NCI-H748 (cell line): ENCODE results near the gene PPFIA4.
"Not testable (repeated sequence)": the region's sequence is repeated elsewhere in the genome, so short reads cannot be mapped to it uniquely, and the experiment has no call there.

ENCODE experiments used
- DNase-seq: peaks from one replicate; lab custom pipeline; 2025; ENCODE audit not compliant: unreplicated experiment; lab: John Stamatoyannopoulos, UW

Gene PPFIA4

DNA sequence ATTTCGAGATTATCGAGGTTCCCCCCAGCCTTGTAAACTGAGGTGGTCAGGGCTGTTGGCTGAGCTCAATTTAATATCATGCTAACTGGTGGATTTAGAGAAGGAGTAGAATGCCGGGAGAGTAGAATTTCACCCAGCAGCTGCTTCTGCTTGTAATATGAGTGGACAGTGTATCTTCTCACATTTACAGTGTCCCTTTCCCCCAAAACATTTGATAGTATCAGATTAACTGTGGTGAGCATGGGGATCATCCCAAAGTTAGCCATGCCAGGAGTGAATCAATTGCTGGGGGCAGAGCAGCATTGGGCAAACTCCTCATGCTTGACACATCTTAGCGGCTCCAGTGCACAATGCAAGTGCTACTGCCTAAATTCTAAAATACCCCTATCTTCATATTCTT is 9.2 kb upstream of the PPFIA4 start:
- no peak for DNase-seq

DNA sequence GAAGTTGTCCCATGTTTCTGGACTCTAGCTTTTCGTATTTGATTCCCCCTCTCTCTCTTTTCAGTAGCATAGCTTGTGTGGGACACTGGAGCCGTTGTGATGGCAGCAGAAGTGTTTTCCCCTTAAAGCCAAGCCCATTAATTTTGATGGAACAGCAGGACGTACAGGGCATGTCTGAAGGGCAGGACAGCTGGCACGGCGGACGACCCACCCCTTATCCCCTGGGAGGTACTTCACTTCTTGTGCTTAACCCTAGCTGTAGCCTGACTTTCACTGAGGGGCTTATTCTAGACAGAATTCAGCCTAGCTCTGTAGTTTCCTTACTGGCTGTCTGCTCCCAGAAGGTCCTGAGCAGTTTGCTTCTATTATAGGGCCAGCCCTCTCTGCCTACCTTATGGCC is 8.6 kb upstream of the PPFIA4 start:
- DNase-seq = no peak

DNA sequence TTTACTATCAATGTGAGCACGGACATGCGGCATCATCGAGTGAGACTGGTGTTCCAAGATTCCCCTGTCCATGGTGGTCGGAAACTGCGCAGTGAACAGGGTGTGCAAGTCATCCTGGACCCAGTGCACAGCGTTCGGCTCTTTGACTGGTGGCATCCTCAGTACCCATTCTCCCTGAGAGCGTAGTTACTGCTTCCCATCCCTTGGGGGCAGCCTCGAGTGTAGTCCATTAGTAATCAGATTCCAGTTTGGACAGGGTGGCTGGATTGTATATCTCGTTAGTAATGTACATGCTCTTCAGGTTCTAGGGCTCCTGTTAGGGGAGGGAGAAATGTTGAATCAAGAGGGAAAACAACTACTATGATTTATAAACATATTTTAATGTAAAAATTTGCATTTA is 3.4 kb upstream of the PPFIA4 start:
- DNase-seq = not testable (repeated sequence)

DNA sequence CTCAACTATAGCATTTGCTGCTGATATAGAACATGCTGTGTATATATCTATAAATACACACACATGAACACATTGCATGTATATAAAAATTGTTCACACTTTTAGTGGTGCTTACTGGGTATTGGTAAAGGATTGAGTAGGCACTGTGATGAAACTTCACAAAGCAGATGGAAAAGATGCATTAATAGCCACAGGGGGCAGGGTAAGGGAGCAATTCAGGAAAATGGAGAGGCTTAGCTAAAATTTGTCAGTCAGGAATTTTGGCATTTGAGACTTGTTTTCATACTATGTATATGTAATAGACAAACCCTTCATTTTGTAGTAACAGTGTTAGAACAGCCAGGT is 633 bp upstream of the PPFIA4 start:
- DNase-seq = no peak

GRCh38 chr1:203026666-203027663 is 674 bp downstream of the PPFIA4 start:
- no peak for DNase-seq

GRCh38 chr1:203028067-203028783 is 1.9 kb downstream of the PPFIA4 start:
- DNase-seq = no peak

DNA sequence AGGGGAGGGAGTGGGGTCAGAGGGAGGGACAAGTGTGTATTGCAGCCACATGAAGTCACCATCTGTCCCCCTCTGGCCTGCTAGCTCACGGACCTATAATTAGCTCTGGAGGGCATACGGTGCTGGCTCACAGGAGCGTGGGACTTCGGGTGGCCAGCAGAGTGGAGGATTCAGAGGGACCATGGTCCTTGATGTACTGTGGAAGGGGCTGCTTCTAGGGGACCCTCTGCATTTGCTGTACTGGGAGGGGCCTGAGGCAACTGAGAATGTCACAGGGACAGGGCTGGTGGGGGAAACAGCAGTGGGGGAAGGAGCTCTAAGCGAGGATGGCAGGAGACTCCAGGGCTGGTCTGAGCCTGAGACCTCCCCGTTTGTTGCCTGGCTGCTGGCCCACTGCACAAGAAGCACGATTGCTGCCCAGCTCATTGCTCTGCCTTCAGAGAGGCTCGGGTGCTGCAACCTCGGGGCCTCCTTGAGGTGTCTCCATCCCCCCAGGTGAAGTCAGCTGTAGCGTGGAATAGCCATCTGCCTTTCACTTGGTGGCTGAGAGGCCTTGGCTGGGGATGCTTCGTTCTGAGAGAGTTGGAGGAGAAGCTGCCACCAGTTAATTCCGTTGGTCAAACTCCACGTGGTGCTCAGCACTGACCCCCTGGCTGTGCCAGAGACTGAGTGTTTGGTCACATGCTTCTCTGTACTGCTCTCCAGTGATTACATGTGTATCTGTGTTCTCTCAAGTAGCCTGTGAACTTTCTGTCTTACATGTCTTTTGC is 2.7 kb downstream of the PPFIA4 start:
- DNase-seq = no peak

- no peak for DNase-seq
Measured at GRCh38 chr1:203031467-203031866, 5.2 kb downstream of the PPFIA4 start.

DNA sequence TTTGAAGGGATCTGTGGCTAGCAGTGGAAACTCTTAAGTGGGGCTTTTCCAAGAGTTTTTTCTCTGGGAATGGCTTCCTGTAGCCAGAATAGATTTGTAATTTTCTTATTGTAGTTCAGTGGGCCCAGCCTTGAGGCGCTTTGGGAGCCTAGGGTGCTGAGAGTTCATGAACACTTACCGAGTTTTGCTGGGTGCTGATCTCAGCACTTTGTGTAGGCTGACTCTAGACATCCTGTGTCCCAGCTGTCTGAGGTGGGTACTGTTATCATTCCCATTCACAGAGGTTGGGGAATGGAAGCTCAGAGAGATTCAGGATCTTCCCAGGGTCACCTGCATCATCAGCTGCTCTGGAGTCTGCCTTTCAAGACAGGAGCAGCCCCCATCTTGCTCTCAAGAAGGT is 7.0 kb downstream of the PPFIA4 start:
- DNase-seq = no peak

DNA sequence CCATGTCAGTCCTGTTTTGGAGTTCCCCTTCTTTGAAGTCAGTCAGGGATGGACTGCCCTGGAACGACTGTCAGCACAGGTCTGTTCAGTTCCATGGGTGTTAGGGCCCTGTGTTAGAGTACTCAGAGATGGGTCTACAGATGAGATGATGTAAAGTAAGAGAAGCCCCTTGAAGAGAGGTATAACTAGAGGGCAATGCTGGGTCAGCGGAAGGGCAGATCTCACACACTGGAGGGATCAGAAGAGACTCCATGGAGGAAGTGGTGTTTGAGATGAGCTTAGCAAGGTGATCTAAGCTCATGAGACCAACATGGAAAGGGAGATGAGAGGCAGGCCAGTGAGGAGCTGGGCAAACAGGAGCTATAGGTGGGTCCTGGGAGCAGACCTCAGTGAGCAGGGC is 7.6 kb downstream of the PPFIA4 start:
- DNase-seq = no peak

DNA sequence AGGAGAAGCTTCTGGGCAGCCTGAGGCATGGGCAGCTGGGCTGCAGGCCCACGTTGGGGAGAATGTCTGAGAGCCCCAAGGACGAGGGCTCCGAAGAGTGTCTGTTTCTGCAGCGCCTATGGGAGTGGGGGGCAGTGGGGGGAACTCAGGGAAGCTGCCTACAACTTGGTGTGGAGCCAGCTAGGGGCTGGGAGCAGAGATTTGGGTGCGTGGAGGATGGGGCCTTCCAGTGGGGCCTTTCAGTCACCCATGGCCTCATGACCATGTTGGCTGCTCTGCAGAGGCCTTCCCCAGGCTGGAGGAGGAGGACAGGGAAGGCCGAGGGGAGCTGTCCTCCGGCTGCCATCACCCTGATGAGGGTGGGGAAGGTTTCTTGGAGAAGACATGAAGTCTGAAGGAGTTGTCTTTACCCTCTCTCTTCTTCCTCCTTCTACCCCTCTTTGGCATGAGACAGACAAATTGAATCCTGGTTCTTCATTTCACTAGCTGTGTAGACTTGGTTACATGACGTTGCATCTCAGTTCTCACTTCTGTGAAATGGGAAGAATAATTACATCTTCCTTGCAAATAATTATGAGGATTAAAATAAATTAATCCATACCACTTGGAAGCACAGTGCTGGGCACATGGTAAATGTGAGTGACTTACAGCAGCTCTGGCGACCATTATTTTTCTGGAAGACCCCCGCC is 8.3 kb downstream of the PPFIA4 start:
- no peak for DNase-seq

GRCh38 chr1:203035111-203036000 is 9.1 kb downstream of the PPFIA4 start:
- no peak for DNase-seq

GRCh38 chr1:203036135-203036534 is 9.8 kb downstream of the PPFIA4 start:
- no peak for DNase-seq

GRCh38 chr1:203036537-203036936 is 10.2 kb downstream of the PPFIA4 start:
- no peak for DNase-seq

DNA sequence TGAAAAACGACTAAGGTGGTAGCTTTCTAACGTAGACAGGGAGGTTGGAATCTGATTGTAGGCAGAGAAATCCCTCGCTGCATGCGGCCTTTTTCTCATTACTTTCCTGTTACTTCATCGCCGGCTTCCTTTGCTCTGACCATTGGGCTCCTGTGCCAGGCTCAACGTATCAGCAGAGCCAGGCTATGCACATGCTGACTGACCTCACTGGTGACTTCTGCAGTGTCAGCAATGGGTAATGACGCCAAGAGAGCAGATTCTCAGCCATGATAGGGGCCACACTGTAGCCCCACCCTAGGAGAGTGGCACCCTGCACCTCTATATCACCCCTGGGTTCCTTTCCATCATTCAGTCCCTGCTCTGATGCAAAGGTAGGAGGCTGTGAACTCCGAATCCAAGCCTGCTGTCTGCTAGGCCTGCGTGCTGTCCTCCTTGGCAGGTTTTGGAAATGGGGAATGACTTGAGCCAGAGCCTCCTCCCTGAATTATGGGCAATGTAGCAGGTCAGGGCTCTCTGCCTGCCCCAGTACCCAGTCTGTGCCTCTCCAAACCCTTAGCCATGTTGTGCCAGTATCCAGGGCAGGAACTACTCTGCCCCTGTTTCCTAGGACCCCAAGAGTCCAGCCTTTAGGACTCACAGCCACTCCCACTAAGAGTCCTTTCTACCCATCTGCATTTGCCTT is 11.4 kb downstream of the PPFIA4 start:
- no peak for DNase-seq

- DNase-seq = no peak
Measured at GRCh38 chr1:203038217-203038741, 12.0 kb downstream of the PPFIA4 start.

DNA sequence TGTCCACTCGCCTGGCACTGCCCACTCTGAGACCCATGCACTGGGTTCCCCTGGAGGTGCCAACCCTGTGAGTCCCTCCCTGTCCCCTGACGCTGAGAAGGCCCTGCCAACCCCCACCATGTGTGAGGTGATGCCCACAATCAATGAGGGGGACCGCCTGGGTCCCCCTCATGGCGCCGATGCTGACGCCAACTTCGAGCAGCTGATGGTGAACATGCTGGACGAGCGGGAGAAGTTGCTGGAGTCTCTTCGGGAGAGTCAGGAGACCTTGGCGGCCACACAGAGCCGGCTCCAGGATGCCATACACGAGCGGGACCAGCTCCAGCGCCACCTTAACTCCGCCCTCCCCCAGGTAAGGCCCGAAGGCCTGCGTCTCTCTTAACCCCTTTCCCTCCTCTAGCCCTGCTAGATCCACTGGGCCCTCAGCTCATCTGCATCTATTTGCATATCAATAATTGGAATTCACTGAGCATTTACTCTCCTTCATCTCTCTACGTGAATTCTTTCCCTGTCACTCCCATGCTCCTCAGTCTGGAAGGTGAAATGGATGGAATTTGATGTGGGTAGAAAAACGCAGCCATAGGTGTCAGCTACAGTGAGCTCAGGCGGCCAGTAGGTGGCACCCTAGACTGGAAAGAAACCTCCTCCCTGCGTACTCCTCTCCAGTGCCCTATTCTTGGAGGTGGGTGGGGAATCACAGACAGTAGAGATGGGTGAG is 12.8 kb downstream of the PPFIA4 start:
- DNase-seq = peak; percentile 61
